Left lung (tissue), 10 donors: ENCODE measurements around the gene PHF3. TPM values are rescaled to one million over a fixed set of nuclear protein-coding genes. Genes with fewer than 3 reads are reported as not detected.
"Not testable (repeated sequence)": the region's sequence is repeated elsewhere in the genome, so short reads cannot be mapped to it uniquely, and the experiment has no call there.

Experiments
- ATAC-seq: fragments of 200-7000 bp; cut with Tn5 transposase; one replicate; pipeline ENCODE4 v1.9.1; 2020; ENCODE audit warnings: moderate library complexity
- DNase-seq, 4 donors: peaks; one replicate each; pipeline ENCODE4 v3.0.0-alpha.2; 2013 to 2020
- H3K27ac ChIP-seq, 2 donors: fragments of 200-600 bp; sonication (generic) in 1 of 2; one replicate each; pipeline versions ENCODE4 v1.5.0 to v1.8.0; 2020 to 2021
- H3K27me3 ChIP-seq, 2 donors: fragments of 200-600 bp; sonication (generic) in 1 of 2; one replicate each; pipeline versions ENCODE4 v1.5.0 to v1.8.0; 2020 to 2021
- H3K36me3 ChIP-seq, 2 donors: fragments of 200-600 bp; sonication (generic) in 1 of 2; one replicate each; pipeline versions ENCODE4 v1.5.0 to v1.8.0; 2020 to 2021
- H3K4me1 ChIP-seq, 2 donors: fragments of 200-600 bp; one replicate each; pipeline ENCODE4 v1.8.0; 2021
- H3K4me3 ChIP-seq, 2 donors: fragments of 200-600 bp; sonication (generic) in 1 of 2; one replicate each; pipeline versions ENCODE4 v1.5.0 to v1.8.0; 2020 to 2021; ENCODE audit warnings: mild to moderate bottlenecking in 1 of 2
- H3K9me3 ChIP-seq, 2 donors: fragments of 200-600 bp; sonication (generic) in 1 of 2; one replicate each; pipeline versions ENCODE4 v1.5.0 to v1.8.0; 2020 to 2021
- CTCF ChIP-seq, 2 donors: fragments of 200-600 bp; sonication (generic) in 1 of 2; IDR thresholded peaks; one replicate each; pipeline versions ENCODE4 v1.5.0 to v1.8.0; 2021; ENCODE audit warnings: antibody characterized with exemption in 2 of 2
- intact Hi-C, 2 donors: fragments of 100-400 bp; cut with DNase I; formaldehyde crosslinking; loops; one replicate each; pipeline versions ENCODE4 v1.11.2 to v1.14.2; 2022
- polyA plus RNA-seq, 6 donors: library from polyadenylated mRNA; unstranded; fragments of 120-200 nt; gene quantifications; one replicate each; pipeline ENCODE4 v1.2.1, GENCODE V29; 2013; ENCODE audit not compliant: insufficient read length in 6 of 6
- total RNA-seq, 2 donors: library from RNA; stranded (reverse); fragmentation: NEBNext Ultra II Directional; extraction: Animal tissue kit (Norgen Biotek cat#: 25700); gene quantifications; one replicate each; pipeline ENCODE4 v1.2.1, GENCODE V29; 2021
- donor health status: DM: no; HTN: yes; CAD: no.
- donor health status: DM: no; HTN: no; CAD: no.

PHF3 gene
- total and polyA plus RNA-seq, 8 donors: 44.5 to 76.4 (median 66.2) TPM

GRCh38 chr6:63750400-63750799 lies 114.8 kb downstream of the PHF3 start:
- TF ChIP-seq CTCF (IDR thresholded peaks at IDR 0.05): no peak
- H3K4me1 ChIP-seq: no peaks in the 10 kb centered on the region
- H3K9me3 ChIP-seq: peaks cover 0 to 6% of the 10 kb centered on the region in 2 donors
- intact Hi-C loops: no loop called here
- H3K36me3 ChIP-seq: no peaks in the 10 kb centered on the region
- no peak for DNase-seq
- H3K27ac ChIP-seq: no peak overlapping the region
- ATAC-seq: no peak
- H3K4me3 ChIP-seq: no peak overlapping the region
- H3K27me3 ChIP-seq: no peaks in the 10 kb centered on the region

GRCh38 chr6:63757275-63757674 lies 121.7 kb downstream of the PHF3 start:
- H3K4me1 ChIP-seq, ATAC-seq, intact Hi-C loops, H3K27me3 ChIP-seq, H3K4me3 ChIP-seq, H3K27ac ChIP-seq, DNase-seq, H3K36me3 ChIP-seq: not testable (repeated sequence)
- H3K9me3 ChIP-seq: peaks cover 0 to 23% of the 10 kb centered on the region in 2 donors

GRCh38 chr6:63757826-63758225 lies 122.2 kb downstream of the PHF3 start:
- intact Hi-C loops: no loop called here
- no peaks in the 10 kb centered on the region for H3K27me3 ChIP-seq
- H3K9me3 ChIP-seq: peaks cover 0 to 23% of the 10 kb centered on the region in 2 donors
- H3K4me3 ChIP-seq: no peak overlapping the region
- no peak for TF ChIP-seq CTCF (IDR thresholded peaks at IDR 0.05)
- no peaks in the 10 kb centered on the region for H3K36me3 ChIP-seq
- H3K27ac ChIP-seq: no peak overlapping the region
- no peaks in the 10 kb centered on the region for H3K4me1 ChIP-seq
- no peak for DNase-seq
- ATAC-seq: no peak

- TF ChIP-seq CTCF (IDR thresholded peaks at IDR 0.05): no peak
- H3K27me3 ChIP-seq: no peaks in the 10 kb centered on the region
- no peaks in the 10 kb centered on the region for H3K36me3 ChIP-seq
- no peak for ATAC-seq
- intact Hi-C loops: loop anchor here in 1 of 2 donors (10.0 kb wide), 1 partner anchor 165 kb away; no protein-coding TSS in a partner anchor
- peaks cover 0 to 23% of the 10 kb centered on the region in 2 donors for H3K9me3 ChIP-seq
- H3K4me3 ChIP-seq: no peak overlapping the region
- no peak for DNase-seq
- no peaks in the 10 kb centered on the region for H3K4me1 ChIP-seq
- no peak overlapping the region for H3K27ac ChIP-seq
Measured at GRCh38 chr6:63759605-63760105, 124.1 kb downstream of the PHF3 start.

- no peaks in the 10 kb centered on the region for H3K36me3 ChIP-seq
- ATAC-seq (no peak), DNase-seq (no peak)
- no peak overlapping the region for H3K27ac ChIP-seq
- no peak overlapping the region for H3K4me3 ChIP-seq
- intact Hi-C loops: loop anchor here in 1 of 2 donors (10.0 kb wide), 1 partner anchor 165 kb away; no protein-coding TSS in a partner anchor
- no peak for TF ChIP-seq CTCF (IDR thresholded peaks at IDR 0.05)
- H3K9me3 ChIP-seq: peaks cover 0 to 19% of the 10 kb centered on the region in 2 donors
- no peaks in the 10 kb centered on the region for H3K4me1 ChIP-seq
- no peaks in the 10 kb centered on the region for H3K27me3 ChIP-seq
Measured at GRCh38 chr6:63760199-63760598, 124.6 kb downstream of the PHF3 start.
